NT2/D1 (cell line): ENCODE measurements around the gene PDIA6.

ENCODE experiments used
- SUZ12 ChIP-seq: IDR thresholded peaks from 2 replicates; pipeline ENCODE4 v1.6.1; 2011; ENCODE audit not compliant: insufficient read length, insufficient read depth; ENCODE audit errors: extremely low read depth
- YY1 ChIP-seq: IDR thresholded peaks from 2 replicates; pipeline ENCODE4 v1.6.1; 2011; ENCODE audit not compliant: insufficient read length, insufficient read depth

DNA sequence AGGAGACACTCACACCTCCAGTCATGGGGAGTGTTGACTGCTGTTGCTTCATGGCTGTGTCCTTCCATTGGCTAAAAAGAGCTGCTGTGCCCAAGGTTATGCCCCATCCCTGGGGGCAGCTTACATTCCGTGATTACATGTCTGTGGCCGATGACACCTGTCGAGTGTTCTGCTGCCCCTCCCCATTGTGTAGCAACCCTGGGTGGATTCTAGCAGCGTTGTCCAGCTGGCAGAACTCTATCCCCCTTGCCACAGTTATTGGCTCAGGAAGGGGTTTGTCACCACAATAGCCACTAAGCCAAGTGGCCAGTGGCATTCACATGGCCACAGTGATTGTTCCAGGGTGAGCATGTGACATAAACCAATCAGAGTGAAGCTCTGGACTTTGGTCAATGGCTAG, 11.6 kb upstream of the PDIA6 start:
- TF ChIP-seq YY1, result no peak
- no peak for TF ChIP-seq SUZ12
